HG02759 (cell line): Measurements from ENCODE around the gene TP53RK.

Experiments used
- ATAC-seq: cut with Tn5 transposase; IDR thresholded peaks from one replicate; pipeline ENCODE4 v1.9.1; 2021; ENCODE audit warnings: mild to moderate bottlenecking, moderate library complexity; ENCODE audit not compliant: unreplicated experiment

Gene TP53RK

GRCh38 chr20:46708172-46708860 is 19.1 kb upstream of the TP53RK start:
- ATAC-seq, result no peak

GRCh38 chr20:46706242-46706641 is 17.0 kb upstream of the TP53RK start:
- ATAC-seq, result no peak

GRCh38 chr20:46705378-46705729 is 16.1 kb upstream of the TP53RK start:
- no peak for ATAC-seq

- ATAC-seq, result no peak
These were observed 15.6 kb upstream of the TP53RK start for GRCh38 chr20:46704714-46705377.

- no peak for ATAC-seq
These were observed 14.2 kb upstream of the TP53RK start for GRCh38 chr20:46703435-46703834.

- no peak for ATAC-seq
These were observed 13.4 kb upstream of the TP53RK start for GRCh38 chr20:46702447-46703203.

GRCh38 chr20:46701986-46702385 is 12.7 kb upstream of the TP53RK start:
- no peak for ATAC-seq

- ATAC-seq, result no peak
These were observed 12.3 kb upstream of the TP53RK start for GRCh38 chr20:46701556-46701955.

GRCh38 chr20:46701057-46701456 is 11.8 kb upstream of the TP53RK start:
- ATAC-seq, result no peak

GRCh38 chr20:46700481-46700880 is 11.2 kb upstream of the TP53RK start:
- no peak for ATAC-seq

GRCh38 chr20:46699651-46700359 is 10.6 kb upstream of the TP53RK start:
- ATAC-seq, result no peak

- no peak for ATAC-seq
These were observed 9.5 kb upstream of the TP53RK start for GRCh38 chr20:46698788-46699187.

GRCh38 chr20:46696791-46697279 is 7.6 kb upstream of the TP53RK start:
- no peak for ATAC-seq

- no peak for ATAC-seq
These were observed 6.6 kb upstream of the TP53RK start for GRCh38 chr20:46695892-46696291.

GRCh38 chr20:46694484-46694883 is 5.2 kb upstream of the TP53RK start:
- no peak for ATAC-seq

GRCh38 chr20:46691196-46691595 is 2.0 kb upstream of the TP53RK start:
- no peak for ATAC-seq

GRCh38 chr20:46690219-46691106 is 1.2 kb upstream of the TP53RK start:
- no peak for ATAC-seq

GRCh38 chr20:46689754-46690085 is 476 bp upstream of the TP53RK start:
- ATAC-seq, result no peak

GRCh38 chr20:46688151-46689081 is 828 bp downstream of the TP53RK start:
- ATAC-seq, result no peak
